Hepatocyte (in vitro differentiated cells): ENCODE measurements around the gene ITGB1. TPM values are rescaled to one million over a fixed set of nuclear protein-coding genes. Genes with fewer than 3 reads are reported as not detected.
"Not testable (repeated sequence)": the region's sequence is repeated elsewhere in the genome, so short reads cannot be mapped to it uniquely, and the experiment has no call there.

Experiments
- DNase-seq: peaks from one replicate; pipeline ENCODE4 v3.0.0-alpha.2; 2016; ENCODE audit warnings: low spot score
- H2AFZ ChIP-seq: fragments of 200-600 bp; sonication (generic); 2 replicates; pipeline ENCODE4 v1.6.0; 2016; ENCODE audit warnings: antibody characterized with exemption, mild to moderate bottlenecking
- H3K27ac ChIP-seq: fragments of 200-600 bp; sonication (generic); 2 replicates; pipeline ENCODE4 v1.5.1; 2016; ENCODE audit warnings: mild to moderate bottlenecking
- H3K27me3 ChIP-seq: fragments of 200-600 bp; sonication (generic); 2 replicates; pipeline ENCODE4 v1.6.1; 2016
- H3K36me3 ChIP-seq: fragments of 200-600 bp; sonication (generic); replicated peaks from 2 replicates; pipeline ENCODE4 v1.5.1; 2016; ENCODE audit warnings: low read depth; ENCODE audit not compliant: insufficient read depth
- H3K4me1 ChIP-seq: fragments of 200-600 bp; sonication (generic); 2 replicates; pipeline ENCODE4 v1.5.1; 2016; ENCODE audit warnings: mild to moderate bottlenecking, moderate library complexity; ENCODE audit not compliant: insufficient read depth
- H3K4me2 ChIP-seq: fragments of 200-600 bp; sonication (generic); 2 replicates; pipeline ENCODE4 v1.6.0; 2016
- H3K4me3 ChIP-seq: fragments of 200-600 bp; sonication (generic); 2 replicates; pipeline ENCODE4 v1.5.1; 2016; ENCODE audit warnings: mild to moderate bottlenecking
- H3K79me2 ChIP-seq: fragments of 200-600 bp; sonication (generic); 2 replicates; pipeline ENCODE4 v1.6.0; 2017; ENCODE audit warnings: mild to moderate bottlenecking
- H3K9me2 ChIP-seq: fragments of 200-600 bp; sonication (generic); replicated peaks from 2 replicates; pipeline ENCODE4 v1.6.0; 2017; ENCODE audit warnings: mild to moderate bottlenecking; ENCODE audit not compliant: insufficient read depth
- H3K9me3 ChIP-seq: fragments of 200-600 bp; sonication (generic); 2 replicates; pipeline ENCODE4 v1.5.1; 2016; ENCODE audit warnings: low read depth, mild to moderate bottlenecking
- H4K20me1 ChIP-seq: fragments of 200-600 bp; sonication (generic); 2 replicates; pipeline ENCODE4 v1.6.0; 2016; ENCODE audit warnings: mild to moderate bottlenecking; ENCODE audit not compliant: insufficient read depth, poor library complexity, severe bottlenecking
- CTCF ChIP-seq: fragments of 200-600 bp; sonication (generic); IDR thresholded peaks from 2 replicates; pipeline ENCODE4 v1.5.1; 2016; ENCODE audit warnings: antibody characterized with exemption, mild to moderate bottlenecking; ENCODE audit not compliant: poor library complexity
- EZH2 ChIP-seq: fragments of 200-600 bp; sonication (generic); IDR thresholded peaks from 2 replicates; pipeline ENCODE4 v1.6.1; 2016; ENCODE audit warnings: antibody characterized with exemption, mild to moderate bottlenecking, borderline replicate concordance
- EZH2phosphoT487 ChIP-seq: fragments of 200-600 bp; sonication (generic); IDR thresholded peaks from one replicate; pipeline ENCODE4 v1.6.1; 2018; ENCODE audit warnings: antibody characterized with exemption, mild to moderate bottlenecking, low read depth, moderate library complexity; ENCODE audit not compliant: unreplicated experiment, severe bottlenecking
- WGBS: methylation state at CpG from one replicate; pipeline ENCODE4 v1.1.6; 2016; ENCODE audit warnings: low lambda C conversion rate; ENCODE audit errors: missing lambda C conversion rate; 5-methylcytosine and 5-hydroxymethylcytosine counted together
- polyA plus RNA-seq: library from polyadenylated mRNA; unstranded; fragments of >200 nt; fragmentation: Nextera tagmentation; extraction: Ambion mirVana; gene quantifications from 2 replicates; pipeline ENCODE4 v1.2.1, GENCODE V29; 2016
- total RNA-seq: library from RNA; depleted of rRNA; stranded (reverse); fragments of >200 nt; gene quantifications from 2 replicates; pipeline ENCODE4 v1.2.3, GENCODE V29; 2014

Gene ITGB1
- total and polyA plus RNA-seq, 2 experiments from 2014 or later, result 291 to 552 TPM

- Histone ChIP-seq H3K79me2 (no peaks in the 10 kb centered on the region), H2AFZ (no peak overlapping the region), H3K27me3 (no peaks in the 10 kb centered on the region), H3K36me3 (no peaks in the 10 kb centered on the region), H3K4me2 (no peak overlapping the region), H3K4me1 (no peaks in the 10 kb centered on the region), H3K9me2 (no peaks in the 10 kb centered on the region), H3K4me3 (no peak overlapping the region), H3K9me3 (no peaks in the 10 kb centered on the region), H3K27ac (no peak overlapping the region), H4K20me1 (no peaks in the 10 kb centered on the region)
- TF ChIP-seq CTCF, result no peak
- TF ChIP-seq EZH2phosphoT487, result no peak
- TF ChIP-seq EZH2, result no peak
- 82% methylated on average over 9 of the region's 9 CpGs for WGBS
- DNase-seq, result no peak
Measured at GRCh38 chr10:32995066-32995622, 37.1 kb upstream of the ITGB1 start.

- not testable (repeated sequence) for H3K4me2 ChIP-seq, H2AFZ ChIP-seq, H3K36me3 ChIP-seq, DNase-seq, H3K79me2 ChIP-seq, H3K4me3 ChIP-seq, H3K27me3 ChIP-seq, H3K27ac ChIP-seq, H3K9me3 ChIP-seq, H4K20me1 ChIP-seq, H3K4me1 ChIP-seq, H3K9me2 ChIP-seq
- 98% methylated on average over 2 of the region's 2 CpGs for WGBS
Measured at GRCh38 chr10:32994632-32995031, 36.6 kb upstream of the ITGB1 start.

GRCh38 chr10:32992310-32992709, 34.3 kb upstream of the ITGB1 start:
- H4K20me1 ChIP-seq, DNase-seq: not testable (repeated sequence)
- 97% methylated on average over 4 of the region's 4 CpGs for WGBS

GRCh38 chr10:32990811-32991210, 32.8 kb upstream of the ITGB1 start:
- Histone ChIP-seq H3K4me3 (no peak overlapping the region), H3K27me3 (no peaks in the 10 kb centered on the region)

More at GRCh38 chr10:32992310-32992709, 34.3 kb upstream of the ITGB1 start:
- not testable (repeated sequence) for H3K79me2 ChIP-seq, H3K36me3 ChIP-seq, H2AFZ ChIP-seq, H3K9me2 ChIP-seq, H3K9me3 ChIP-seq, H3K4me2 ChIP-seq, H3K4me3 ChIP-seq, H3K27ac ChIP-seq, H3K27me3 ChIP-seq, H3K4me1 ChIP-seq

More at GRCh38 chr10:32990811-32991210, 32.8 kb upstream of the ITGB1 start:
- Histone ChIP-seq H2AFZ (no peak overlapping the region), H3K36me3 (no peaks in the 10 kb centered on the region), H3K4me2 (no peak overlapping the region), H4K20me1 (no peaks in the 10 kb centered on the region), H3K9me3 (no peaks in the 10 kb centered on the region), H3K9me2 (no peaks in the 10 kb centered on the region), H3K27ac (no peak overlapping the region), H3K79me2 (no peaks in the 10 kb centered on the region), H3K4me1 (no peaks in the 10 kb centered on the region)
- DNase-seq, result no peak
- no peak for TF ChIP-seq CTCF
- TF ChIP-seq EZH2phosphoT487, result no peak
- TF ChIP-seq EZH2, result no peak
